ENCODE measurements around the gene PDGFRB. TPM values are rescaled to one million over a fixed set of nuclear protein-coding genes. Genes with fewer than 3 reads are reported as not detected.

PDGFRB gene
- total and polyA plus RNA-seq, 9 of the 15 experiments (the other 6 are each of a cell fraction or from before 2014, with no cell fraction given): 0.01 to 1.5 (median 0.09) TPM; not detected in 3

- Histone ChIP-seq H3K4me3 (no peak overlapping the region), H3K27ac (ENCODE audit: extremely low read depth, low read depth, low read length) (no peak overlapping the region), H2AFZ (ENCODE audit: low read depth, low read length) (no peak overlapping the region), H3K4me2 (ENCODE audit: insufficient read depth, low read length) (no peak overlapping the region), H3K4me1 (replicated peaks in 1 of 2; ENCODE audit: control insufficient read depth in 2 of 2, insufficient read depth in 2 of 2, low read length in 2 of 2) (peaks cover 0 to 6% of the 10 kb centered on the region in 2 experiments; a peak in 2 of 5 replicates), H3K36me3 (ENCODE audit: control insufficient read depth, insufficient read depth, low read length) (no peaks in the 10 kb centered on the region), H4K20me1 (replicated peaks; ENCODE audit: control insufficient read depth, insufficient read depth, low read length) (no peaks in the 10 kb centered on the region), H3K79me2 (ENCODE audit: control insufficient read depth, insufficient read depth, low read length) (no peaks in the 10 kb centered on the region), H3K9me3 (replicated peaks; ENCODE audit: control insufficient read depth, insufficient read depth, low read depth, low read length) (no peaks in the 10 kb centered on the region), H3K27me3 (ENCODE audit: control insufficient read depth in 2 of 2, insufficient read depth in 2 of 2, low read length in 2 of 2) (peaks cover 15 to 39% of the 10 kb centered on the region in 2 experiments; a peak in 4 of 5 replicates), H3K9me1 (ENCODE audit: control insufficient read depth, insufficient read depth, low read length) (no peaks in the 10 kb centered on the region), H3K9ac (ENCODE audit: insufficient read depth in 1 of 2, low read depth in 2 of 2, low read length in 2 of 2) (no peak overlapping the region)
- intact Hi-C loops (cut with micrococcal nuclease) (no loop called here), in situ Hi-C loops (cut with MboI) (no loop called here)
- POLR2A ChIA-PET: interaction anchor here (0.6 kb wide), 2 partner anchors 11 to 132 kb away, joined by 3 read pairs; no protein-coding TSS in a partner anchor
- 12% methylated on average over 12 of the region's 14 CpGs for WGBS (ENCODE audit: insufficient coverage, low coverage, missing lambda C conversion rate)
- ATAC-seq: peak; percentile 61
- no TSS peak for BruUV-seq (replicated peaks)
- CTCF ChIA-PET (ENCODE audit: low intra/inter-chr PET ratio): interaction anchor here (0.6 kb wide), 1 partner anchor 333 kb away, joined by 3 read pairs; no protein-coding TSS in a partner anchor
- no peak for DNase-seq (ENCODE audit: extremely low read depth in 1 of 4, low spot score in 3 of 4)
- TF ChIP-seq, protein P1, sequence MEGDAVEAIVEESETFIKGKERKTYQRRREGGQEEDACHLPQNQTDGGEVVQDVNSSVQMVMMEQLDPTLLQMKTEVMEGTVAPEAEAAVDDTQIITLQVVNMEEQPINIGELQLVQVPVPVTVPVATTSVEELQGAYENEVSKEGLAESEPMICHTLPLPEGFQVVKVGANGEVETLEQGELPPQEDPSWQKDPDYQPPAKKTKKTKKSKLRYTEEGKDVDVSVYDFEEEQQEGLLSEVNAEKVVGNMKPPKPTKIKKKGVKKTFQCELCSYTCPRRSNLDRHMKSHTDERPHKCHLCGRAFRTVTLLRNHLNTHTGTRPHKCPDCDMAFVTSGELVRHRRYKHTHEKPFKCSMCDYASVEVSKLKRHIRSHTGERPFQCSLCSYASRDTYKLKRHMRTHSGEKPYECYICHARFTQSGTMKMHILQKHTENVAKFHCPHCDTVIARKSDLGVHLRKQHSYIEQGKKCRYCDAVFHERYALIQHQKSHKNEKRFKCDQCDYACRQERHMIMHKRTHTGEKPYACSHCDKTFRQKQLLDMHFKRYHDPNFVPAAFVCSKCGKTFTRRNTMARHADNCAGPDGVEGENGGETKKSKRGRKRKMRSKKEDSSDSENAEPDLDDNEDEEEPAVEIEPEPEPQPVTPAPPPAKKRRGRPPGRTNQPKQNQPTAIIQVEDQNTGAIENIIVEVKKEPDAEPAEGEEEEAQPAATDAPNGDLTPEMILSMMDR (IDR thresholded peaks at IDR 0.05 in 2 of 3, conservative IDR thresholded peaks at IDR 0.05 in 1 of 3; ENCODE audit: insufficient read depth in 2 of 3, low read depth in 1 of 3, low read length in 3 of 3): peak; percentile 33 to 58 (median 36); a peak in 5 of 6 replicates
- TF ChIP-seq HCFC1 (IDR thresholded peaks at IDR 0.05; ENCODE audit: low read depth, low read length): no peak
- FAIRE-seq: no peak
Measured at GRCh38 chr5:150167908-150168307, 12.3 kb upstream of the PDGFRB start.

- peaks cover 13 to 35% of the 10 kb centered on the region in 2 experiments; a peak in 4 of 5 replicates for H3K27me3 ChIP-seq (ENCODE audit: control insufficient read depth in 2 of 2, insufficient read depth in 2 of 2, low read length in 2 of 2)
- no peak for ATAC-seq
- no peaks in the 10 kb centered on the region for H3K79me2 ChIP-seq (ENCODE audit: control insufficient read depth, insufficient read depth, low read length)
- H3K27ac ChIP-seq (ENCODE audit: extremely low read depth, low read depth, low read length): no peak overlapping the region
- H3K9ac ChIP-seq (ENCODE audit: insufficient read depth in 1 of 2, low read depth in 2 of 2, low read length in 2 of 2): no peak overlapping the region; a peak in 1 of 4 replicates
- BruUV-seq (replicated peaks): no TSS peak
- POLR2A ChIA-PET: no interaction called here
- 60% methylated on average over 15 of the region's 15 CpGs for WGBS (ENCODE audit: insufficient coverage, low coverage, missing lambda C conversion rate)
- no peak overlapping the region for H3K4me2 ChIP-seq (ENCODE audit: insufficient read depth, low read length)
- H3K4me3 ChIP-seq: no peak overlapping the region
- CTCF ChIA-PET (ENCODE audit: low intra/inter-chr PET ratio): no interaction called here
- in situ Hi-C loops (cut with MboI): no loop called here
- DNase-seq (ENCODE audit: extremely low read depth in 1 of 4, low spot score in 3 of 4): no peak
- no peak for FAIRE-seq
- H2AFZ ChIP-seq (ENCODE audit: low read depth, low read length): no peak overlapping the region
- no peaks in the 10 kb centered on the region for H3K9me3 ChIP-seq (replicated peaks; ENCODE audit: control insufficient read depth, insufficient read depth, low read depth, low read length)
- intact Hi-C loops (cut with micrococcal nuclease): no loop called here
- peaks cover 0 to 6% of the 10 kb centered on the region in 2 experiments; a peak in 2 of 5 replicates for H3K4me1 ChIP-seq (replicated peaks in 1 of 2; ENCODE audit: control insufficient read depth in 2 of 2, insufficient read depth in 2 of 2, low read length in 2 of 2)
- no peaks in the 10 kb centered on the region for H3K36me3 ChIP-seq (ENCODE audit: control insufficient read depth, insufficient read depth, low read length)
- no peaks in the 10 kb centered on the region for H3K9me1 ChIP-seq (ENCODE audit: control insufficient read depth, insufficient read depth, low read length)
- H4K20me1 ChIP-seq (replicated peaks; ENCODE audit: control insufficient read depth, insufficient read depth, low read length): no peaks in the 10 kb centered on the region
- TF ChIP-seq, protein P2, sequence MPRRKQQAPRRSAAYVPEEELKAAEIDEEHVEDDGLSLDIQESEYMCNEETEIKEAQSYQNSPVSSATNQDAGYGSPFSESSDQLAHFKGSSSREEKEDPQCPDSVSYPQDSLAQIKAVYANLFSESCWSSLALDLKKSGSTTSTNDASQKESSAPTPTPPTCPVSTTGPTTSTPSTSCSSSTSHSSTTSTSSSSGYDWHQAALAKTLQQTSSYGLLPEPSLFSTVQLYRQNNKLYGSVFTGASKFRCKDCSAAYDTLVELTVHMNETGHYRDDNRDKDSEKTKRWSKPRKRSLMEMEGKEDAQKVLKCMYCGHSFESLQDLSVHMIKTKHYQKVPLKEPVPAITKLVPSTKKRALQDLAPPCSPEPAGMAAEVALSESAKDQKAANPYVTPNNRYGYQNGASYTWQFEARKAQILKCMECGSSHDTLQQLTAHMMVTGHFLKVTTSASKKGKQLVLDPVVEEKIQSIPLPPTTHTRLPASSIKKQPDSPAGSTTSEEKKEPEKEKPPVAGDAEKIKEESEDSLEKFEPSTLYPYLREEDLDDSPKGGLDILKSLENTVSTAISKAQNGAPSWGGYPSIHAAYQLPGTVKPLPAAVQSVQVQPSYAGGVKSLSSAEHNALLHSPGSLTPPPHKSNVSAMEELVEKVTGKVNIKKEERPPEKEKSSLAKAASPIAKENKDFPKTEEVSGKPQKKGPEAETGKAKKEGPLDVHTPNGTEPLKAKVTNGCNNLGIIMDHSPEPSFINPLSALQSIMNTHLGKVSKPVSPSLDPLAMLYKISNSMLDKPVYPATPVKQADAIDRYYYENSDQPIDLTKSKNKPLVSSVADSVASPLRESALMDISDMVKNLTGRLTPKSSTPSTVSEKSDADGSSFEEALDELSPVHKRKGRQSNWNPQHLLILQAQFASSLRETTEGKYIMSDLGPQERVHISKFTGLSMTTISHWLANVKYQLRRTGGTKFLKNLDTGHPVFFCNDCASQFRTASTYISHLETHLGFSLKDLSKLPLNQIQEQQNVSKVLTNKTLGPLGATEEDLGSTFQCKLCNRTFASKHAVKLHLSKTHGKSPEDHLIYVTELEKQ (CRISPR knock-in tag; IDR thresholded peaks at IDR 0.05): no peak
- no peak for TF ChIP-seq ZNF644 (tag; IDR thresholded peaks at IDR 0.05; ENCODE audit: low read depth)
- no peak for TF ChIP-seq ZFPM2 (CRISPR knock-in tag; IDR thresholded peaks at IDR 0.05)
Measured at GRCh38 chr5:150167512-150167850, 11.8 kb upstream of the PDGFRB start.
